Activated effector memory CD4-positive, alpha-beta T cell treated with anti-CD3 and anti-CD28 coated beads, Interleukin-2, amount 50 U/mL, for 16 hours (primary cell): ENCODE data around the gene FAM107B.
A peak's percentile ranks its signal among the peaks of the same experiment; 100 is the strongest.
"Not testable (repeated sequence)": the region's sequence is repeated elsewhere in the genome, so short reads cannot be mapped to it uniquely, and the experiment has no call there.

Experiments
- DNase-seq: peaks from one replicate; pipeline ENCODE4 v3.0.0-alpha.2; 2020

FAM107B gene

DNA sequence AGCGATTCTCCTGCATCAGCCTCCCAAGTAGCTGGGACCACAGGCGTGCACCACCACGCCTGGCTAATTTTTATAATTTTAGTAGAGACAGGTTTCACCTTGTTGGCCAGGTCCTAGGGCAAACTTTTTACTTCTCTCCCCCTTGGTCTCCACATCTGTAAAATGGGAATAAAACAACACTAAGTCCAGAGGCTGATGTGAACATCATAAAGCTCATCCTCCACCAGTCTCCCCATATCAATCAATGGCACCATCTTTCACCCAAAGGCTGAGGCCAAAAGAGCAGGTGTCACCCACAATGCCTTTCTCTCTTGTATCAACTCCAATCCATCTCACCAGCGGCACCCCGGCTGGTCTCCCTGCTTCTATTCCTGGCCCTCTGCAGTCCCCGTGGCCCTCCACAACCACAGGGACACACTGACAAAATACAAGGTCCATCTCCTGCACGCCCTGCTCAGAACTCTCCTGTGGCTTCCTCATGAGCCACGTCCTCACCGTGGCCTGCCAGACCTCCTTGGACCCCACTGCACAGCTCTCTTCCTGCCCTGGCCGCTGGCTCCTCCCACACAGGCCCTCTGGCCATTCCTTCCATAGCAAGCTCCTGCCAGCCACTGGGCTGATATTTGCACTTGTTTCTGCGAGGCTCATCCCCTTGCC is 179.0 kb downstream of the FAM107B start:
- no peak for DNase-seq

DNA sequence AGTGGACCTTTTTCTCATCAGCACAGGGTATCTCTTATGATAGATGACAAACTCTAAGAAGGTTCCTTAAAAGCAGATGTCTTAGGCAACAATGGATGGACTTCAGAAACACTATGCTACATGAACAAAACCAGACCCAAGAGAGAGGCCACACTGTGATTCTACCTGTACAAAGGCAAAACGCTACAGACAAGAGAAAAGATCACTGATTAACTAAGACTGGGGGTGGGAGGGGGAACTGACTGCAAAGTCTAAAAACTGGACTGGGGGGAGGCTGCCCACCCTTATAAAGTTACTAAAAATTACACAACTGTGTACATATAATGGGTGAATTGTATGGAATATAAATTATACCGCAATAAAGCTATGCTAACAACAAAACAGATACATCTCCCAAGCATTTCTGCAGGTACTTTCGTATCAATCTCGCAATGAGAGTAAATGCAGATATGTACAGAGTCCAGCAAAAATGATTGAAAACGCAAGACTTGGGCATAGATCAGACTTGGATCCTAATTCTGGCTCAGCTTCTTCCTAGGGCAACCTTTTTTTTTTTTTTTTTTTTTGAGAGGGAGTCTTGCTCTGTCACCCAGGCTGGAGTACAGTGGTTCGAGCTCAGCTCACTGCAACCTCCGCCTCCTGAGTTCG is 179.7 kb downstream of the FAM107B start:
- DNase-seq, result no peak

DNA sequence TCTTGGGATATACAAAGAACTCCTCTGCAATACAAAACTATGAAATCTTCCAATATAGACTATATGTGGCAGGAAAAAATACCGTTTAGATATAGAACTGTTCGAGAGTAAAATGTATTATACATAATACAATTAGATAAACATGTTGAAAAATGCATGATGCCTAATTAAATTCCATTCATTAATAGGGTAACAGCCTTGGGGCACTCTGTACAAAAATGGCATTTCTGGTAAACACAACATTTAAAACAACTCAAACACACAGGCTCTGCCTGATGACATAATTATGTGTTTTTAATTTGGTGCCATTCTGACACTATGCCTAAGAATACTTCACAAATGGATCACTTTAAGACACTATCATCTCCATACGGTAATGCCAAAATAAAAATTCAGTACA is 180.9 kb downstream of the FAM107B start:
- no peak for DNase-seq

DNA sequence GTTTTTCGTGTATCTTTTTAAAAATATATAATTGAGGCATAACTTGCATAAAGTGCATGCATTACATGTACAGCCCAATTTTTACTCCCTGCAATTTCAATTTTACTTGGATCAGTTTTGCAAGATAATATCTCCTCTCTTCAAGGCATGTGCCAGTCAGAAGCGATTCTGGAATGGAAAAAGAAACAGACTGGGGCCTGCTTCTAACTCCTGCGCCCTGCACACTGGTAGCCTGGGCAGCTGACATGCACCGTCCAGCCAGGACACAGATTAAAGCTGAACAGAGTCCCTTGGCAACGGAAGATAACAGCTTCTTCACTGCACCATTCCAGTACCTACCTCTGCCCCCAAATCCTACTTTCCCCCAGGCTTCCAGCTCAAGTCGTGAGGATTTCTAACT is 182.1 kb downstream of the FAM107B start:
- DNase-seq, result no peak

DNA sequence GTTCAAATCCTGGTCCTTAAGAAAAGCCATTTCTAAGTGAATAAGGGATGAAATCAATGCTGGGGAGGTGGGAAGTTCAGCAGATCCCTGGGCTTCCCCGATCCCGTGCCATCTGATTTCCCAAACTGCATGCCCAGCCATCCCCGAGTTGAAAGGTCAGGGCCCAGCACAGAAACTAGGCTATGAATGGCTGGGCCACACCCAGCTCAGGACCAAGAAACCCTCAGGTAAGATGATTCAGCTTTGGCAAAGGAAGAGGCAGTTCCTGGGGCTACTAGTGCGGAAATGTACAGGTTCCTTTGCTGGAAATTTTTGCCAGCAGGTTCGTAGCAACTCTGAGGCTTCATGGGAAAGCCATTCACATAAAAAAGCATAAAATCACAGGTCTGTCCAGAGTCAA is 182.7 kb downstream of the FAM107B start:
- no peak for DNase-seq

DNA sequence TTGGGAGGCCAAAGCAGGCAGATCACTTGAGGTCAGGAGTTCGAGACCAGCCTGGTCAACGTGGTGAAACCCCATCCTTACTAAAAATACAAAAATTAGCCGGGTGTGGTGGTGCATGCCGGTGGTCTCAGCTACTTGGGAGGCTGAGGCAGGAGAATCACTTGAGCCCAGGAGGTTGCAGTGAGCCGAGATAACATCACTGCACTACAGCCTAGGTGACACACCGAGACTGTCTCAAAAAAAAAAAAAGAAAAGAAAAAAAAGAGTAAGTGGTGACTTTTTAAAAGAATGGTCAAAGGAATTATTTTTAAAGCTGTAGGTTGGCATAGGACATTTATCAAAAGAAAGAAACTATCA is 185.8 kb downstream of the FAM107B start:
- DNase-seq, result not testable (repeated sequence)

DNA sequence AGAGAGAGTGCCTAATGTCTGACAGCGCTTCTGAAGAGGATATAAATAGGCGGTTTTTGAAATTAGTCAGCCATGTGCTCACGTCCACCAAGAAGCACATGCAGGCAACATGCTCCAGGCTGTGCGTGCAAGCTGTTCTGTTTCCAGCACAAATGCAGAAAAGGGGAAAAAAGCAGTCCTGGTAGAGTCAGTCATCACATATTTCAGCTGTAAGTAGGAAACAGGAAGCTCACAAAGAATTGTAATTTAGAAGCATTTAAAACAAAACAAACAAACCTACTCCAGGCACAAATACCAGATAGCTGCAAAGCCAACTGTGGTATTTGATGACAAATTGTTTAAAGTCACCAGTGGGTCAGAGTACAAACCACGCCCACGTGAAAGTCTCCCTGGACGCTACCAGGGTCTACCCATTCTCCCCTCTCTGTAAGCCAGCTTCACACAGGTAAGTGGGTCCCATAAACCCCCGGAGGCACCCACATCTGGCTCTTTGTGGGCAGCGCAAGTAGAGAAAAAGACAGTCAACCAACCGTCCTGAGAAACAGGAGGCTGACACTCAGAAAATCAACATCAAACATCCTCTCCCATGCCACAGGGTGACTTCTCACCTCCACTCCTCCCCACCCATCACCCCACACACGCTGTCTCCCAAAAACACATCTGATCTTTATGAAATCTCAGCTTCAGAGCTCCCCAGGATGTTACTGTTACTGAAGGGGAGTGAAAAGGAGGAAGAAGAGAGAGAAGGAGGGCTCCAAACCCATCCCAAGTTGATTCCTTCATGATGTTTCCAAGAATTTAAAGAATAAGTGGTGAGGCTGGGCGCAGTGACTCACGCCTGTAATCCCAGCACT is 186.4 kb downstream of the FAM107B start:
- DNase-seq, result peak; percentile 86

DNA sequence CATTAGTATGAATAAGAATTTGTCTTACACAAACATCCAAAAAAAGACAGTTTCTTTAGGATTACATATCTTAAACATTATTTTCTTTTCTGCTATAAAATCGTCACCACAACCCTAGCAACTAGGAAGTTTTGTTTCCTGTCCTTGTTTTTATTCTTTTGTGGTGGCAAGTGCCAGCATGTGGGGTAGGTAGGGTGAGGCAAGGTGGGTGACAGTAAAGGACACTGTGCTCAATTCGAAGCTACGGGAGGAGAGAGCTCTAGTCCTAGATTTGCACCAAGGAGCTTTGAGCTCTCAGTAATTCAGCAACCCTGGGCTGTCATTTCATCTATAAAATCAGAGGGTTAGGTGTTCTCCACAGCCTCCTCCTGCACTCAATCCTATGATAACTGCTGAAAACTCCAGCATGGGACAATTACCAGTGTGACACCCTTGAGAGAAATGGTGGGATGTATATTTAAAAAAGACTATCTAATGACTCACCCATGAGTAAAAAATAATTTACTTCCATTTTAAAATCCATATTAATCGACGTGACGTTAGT is 187.1 kb downstream of the FAM107B start:
- no peak for DNase-seq

DNA sequence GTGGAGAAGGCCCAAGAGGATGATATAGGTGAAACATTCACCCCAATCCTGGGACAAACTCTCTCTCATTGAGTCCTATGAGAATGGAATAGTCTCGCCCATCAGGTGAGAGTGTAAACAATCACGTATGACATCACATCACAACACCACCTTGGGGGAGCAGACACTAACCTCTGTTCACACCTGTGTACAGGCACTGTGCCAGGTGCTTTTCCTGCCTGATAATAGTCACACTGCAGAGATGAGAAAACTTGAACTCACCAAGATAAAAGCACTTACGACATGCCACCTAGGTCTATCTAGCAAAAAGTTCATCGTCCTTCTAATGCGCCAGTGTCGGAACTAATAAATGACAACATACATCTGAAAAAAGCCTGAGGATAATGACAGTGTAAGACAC is 187.8 kb downstream of the FAM107B start:
- DNase-seq, result peak; percentile 85

DNA sequence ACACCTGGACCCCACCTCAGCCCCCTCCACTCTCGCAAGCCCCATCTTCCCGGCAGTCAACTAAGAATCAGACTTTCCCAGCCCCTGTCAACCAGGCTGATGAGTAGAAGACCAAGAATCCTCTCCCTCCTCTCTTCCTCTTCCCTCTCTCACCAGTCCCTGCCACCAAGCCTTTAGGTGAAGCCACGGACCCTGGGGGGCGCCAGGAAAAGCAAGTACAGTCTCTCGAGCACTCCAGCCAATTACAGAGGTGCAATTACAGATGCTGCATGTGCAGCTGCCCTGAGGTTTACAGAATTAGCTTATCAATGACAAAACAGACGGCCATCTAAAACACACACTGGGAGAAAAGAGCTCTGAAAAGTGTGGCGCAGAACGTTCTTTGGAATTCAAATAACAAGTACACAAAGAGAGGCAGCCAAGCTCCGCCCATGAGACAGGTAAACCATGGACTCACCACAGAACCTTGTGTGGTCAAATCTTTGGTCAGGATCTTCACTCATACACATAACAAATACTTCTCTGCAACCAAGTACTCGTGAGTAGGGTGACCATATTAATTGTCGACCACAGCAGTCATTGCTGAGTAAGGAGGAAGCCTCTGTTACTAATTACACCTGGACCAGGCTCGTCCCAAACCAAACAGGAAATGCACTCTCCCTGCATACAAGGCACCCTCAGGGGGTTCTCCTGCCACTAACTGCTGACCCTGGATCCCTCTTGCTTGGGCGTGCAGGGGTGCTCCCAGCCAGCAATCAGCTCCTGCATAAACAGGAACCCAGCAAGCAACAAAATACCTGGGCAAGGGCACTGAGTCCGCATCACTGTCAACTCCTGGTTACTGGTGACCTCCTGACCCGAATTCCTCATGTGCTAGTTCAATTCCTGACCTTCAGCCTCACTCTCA is 189.2 kb downstream of the FAM107B start:
- DNase-seq, result no peak

DNA sequence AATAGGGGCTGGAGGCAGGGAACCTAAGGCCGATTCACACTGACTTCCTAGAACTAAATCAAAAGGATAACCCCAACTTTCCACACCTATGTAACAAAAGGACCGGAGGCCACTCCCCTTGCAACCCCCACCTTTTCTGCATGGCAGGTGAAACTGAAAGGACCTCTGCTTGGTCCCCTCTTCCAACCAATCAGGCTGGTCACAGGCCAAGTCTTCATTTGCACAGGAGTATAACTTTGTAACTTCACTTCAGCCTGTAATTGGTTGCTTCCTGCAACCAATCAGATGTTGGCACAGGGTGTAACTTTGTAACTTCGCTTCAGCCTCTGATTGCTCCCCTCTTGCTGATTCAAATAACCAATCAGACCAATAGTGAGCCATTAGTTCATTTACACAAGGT is 190.0 kb downstream of the FAM107B start:
- DNase-seq, result peak; percentile 78

DNA sequence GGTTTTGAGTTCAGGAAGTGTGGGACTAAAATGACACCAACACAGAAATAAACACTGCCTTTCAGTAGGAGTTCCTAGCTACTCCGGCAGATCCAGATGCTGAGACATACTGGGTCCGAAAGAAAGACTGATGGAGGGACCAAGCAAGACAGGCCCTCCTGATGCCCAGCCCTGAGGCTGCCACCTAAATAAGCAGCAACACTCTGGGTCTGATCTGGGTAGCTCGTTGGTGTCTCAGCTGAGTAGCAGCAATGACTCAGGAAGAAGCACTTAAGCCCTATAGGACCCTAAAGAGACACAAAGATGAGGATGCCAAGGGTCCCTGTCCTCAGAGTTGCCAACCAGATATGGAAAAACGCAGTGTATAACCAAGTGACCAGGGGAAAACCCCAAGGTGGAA is 190.7 kb downstream of the FAM107B start:
- no peak for DNase-seq

DNA sequence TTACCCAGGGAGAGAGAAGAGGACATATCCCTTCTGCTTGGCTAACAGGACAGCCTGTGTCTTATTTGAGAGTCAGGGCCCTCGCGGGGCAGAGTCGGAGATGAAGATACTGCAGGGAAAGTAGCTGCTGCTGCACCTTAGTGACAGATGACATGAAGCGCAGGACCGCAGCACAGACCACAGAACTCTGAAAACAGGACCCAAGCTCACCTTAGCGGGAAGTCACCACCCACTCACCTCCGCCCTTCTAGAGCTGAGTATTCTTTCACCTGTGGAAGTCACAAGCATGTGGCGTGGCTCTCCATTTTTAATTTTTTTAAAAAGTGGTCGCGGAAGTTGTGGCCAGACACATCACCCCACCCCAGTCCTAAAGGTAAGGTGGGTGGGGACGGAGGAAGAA is 191.4 kb downstream of the FAM107B start:
- DNase-seq, result peak; percentile 93

DNA sequence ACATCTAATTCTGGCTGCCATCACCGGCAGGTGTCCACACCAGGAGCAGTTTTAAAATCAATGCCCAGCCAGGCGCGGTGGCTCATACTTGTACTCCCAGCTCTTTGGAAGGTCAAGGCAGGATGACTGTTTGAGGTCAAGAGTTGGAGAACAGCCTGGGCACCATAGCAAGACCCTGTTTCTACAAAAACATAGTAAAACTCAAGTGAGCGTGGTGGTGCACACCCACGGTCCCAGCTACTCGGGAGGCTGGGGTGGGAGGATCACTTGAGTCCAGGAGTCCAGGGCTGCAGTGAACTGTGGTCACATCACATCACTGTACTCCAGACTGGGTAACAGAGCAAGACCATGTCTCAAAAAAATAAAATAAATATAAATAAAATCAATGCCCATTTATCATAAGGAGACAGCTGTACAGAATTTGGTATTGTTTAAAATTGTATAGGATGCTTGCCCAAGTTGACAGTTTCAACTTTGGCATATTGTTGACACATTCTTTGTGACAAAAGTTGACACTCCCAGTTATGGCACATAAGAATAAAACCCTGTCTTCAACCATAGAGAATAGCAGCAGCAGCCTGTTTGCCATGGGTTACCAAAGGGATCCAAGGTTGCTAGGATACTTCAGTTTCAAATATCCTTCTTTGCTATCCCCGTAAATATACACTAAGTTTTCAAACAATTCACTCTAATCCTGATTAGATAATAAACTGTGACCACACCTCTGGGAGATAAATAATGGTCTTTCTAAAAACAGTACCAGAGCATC is 193.0 kb downstream of the FAM107B start:
- no peak for DNase-seq

DNA sequence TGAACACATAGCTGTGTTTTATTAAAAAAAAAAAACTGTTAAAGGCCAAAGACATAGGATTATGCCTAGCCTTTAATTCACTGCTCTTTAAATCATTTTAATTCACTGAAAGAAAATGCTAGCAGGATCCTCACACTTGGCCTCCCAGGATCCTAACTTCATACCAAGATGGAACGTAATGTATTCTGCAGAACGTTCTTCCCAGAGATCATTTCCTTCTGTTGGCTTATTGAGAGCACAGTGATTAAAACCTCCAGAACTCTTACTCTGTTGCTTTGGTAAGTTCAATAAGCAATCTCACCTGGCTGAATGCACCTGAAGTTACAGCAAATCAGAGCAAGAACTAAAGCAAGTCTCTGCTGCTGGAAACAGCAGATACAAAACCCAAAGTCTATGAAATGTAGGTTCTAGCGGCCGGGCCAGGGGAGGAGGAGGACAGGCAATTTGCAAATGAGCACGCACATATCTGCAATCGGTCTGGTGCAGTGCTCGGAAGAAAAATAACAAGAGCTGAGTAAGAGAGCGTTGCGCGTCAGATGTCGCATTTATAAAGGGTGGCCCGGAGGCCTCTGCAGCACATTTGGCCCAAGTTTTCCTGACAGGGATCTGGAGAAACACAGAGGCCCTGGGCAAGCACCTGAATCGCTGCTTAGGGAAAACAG is 193.9 kb downstream of the FAM107B start:
- DNase-seq, result no peak

DNA sequence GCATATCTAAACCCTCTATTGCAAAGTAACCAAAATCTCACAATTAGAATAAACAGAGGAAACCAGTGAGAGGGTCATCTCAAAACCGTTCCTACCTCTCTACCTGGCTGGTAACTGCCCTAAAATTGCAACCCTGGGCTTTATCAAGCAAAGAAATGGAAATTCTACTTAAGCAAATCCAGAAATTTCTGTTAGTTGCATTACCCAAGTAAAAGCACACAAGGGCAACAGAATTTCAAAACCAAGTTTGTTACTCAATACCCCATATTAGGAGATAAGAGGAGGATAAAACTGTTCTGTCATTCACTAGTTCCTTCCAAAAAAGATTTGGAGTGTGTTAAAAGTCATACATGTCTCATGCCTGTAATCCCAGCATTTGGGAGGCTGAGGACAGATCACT is 195.3 kb downstream of the FAM107B start:
- DNase-seq, result no peak

DNA sequence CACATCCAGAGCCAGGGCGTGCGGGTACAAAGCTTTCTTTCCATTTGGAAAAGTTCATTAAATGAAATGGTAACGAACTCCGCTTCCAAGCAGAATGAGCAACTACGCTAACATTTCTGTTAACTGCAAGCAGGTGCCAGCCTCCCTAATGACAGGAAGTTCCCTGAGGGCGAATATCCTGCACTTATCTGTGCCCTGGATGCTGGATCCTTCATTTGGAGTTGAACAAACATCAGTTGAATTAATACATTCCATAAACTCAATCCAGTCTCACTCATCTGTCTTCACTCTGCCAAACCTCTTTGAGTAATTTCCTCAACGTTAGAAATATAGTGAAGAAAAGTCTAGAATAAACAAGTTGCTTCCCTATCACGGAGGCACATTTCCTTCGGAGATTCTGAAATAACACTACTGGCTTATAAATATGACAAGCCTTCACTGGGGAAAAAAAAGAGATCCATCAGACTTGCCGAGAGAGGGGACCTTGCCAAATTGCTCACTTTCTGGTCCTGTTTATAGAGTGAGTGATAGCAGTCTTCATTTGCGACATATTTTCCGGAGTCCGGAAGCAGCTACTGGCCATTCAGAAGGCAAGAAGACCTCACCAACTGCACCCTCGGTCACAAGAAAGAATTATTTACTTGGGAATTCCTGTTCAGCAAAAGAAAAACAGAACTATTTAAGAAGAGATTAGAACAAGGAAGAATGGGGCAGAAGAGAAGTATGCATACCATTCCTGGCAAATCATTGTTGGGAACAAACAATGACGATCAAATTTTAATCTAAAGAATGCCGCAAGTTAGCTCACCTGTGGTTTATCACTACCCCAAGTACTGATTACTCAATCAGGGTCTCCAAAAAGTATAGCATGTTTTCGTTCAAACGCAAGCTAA is 196.4 kb downstream of the FAM107B start:
- no peak for DNase-seq

DNA sequence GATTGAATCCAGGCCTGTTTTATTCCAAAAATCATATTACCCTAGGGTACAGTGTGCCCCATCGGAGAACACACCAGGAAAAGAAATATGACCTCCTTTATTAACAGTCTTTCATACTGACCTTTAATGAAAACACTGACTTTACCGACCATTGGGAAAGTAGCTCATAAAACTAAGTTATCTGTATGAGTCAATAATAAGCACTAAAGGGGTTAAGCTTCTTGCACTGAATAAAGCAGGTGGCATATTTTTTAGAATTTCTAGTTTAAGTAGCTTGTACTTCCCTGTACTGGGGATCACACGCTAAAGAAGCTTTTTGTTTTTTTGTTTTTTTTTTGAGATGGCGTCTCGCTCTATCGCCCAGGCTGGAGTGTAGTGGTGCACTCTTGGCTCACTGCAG is 199.8 kb downstream of the FAM107B start:
- no peak for DNase-seq

DNA sequence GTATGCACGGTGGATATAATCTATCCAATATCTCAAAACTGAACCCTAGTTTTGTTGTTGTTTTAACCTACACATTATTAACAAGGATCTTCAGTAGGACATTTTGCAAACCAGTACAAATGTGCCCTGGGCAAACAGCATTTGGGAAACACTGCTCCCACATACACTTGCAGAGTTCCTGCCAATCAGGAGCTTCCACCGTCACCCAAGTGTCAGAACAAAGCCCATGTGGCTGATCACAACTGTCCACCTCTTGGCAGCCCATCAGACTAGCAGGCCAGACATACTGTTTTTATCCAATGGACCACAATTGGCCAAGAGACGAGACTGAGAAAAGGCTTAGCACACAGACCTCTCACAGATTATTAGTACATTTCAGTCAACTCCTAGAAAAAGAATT is 200.4 kb downstream of the FAM107B start:
- DNase-seq, result no peak

DNA sequence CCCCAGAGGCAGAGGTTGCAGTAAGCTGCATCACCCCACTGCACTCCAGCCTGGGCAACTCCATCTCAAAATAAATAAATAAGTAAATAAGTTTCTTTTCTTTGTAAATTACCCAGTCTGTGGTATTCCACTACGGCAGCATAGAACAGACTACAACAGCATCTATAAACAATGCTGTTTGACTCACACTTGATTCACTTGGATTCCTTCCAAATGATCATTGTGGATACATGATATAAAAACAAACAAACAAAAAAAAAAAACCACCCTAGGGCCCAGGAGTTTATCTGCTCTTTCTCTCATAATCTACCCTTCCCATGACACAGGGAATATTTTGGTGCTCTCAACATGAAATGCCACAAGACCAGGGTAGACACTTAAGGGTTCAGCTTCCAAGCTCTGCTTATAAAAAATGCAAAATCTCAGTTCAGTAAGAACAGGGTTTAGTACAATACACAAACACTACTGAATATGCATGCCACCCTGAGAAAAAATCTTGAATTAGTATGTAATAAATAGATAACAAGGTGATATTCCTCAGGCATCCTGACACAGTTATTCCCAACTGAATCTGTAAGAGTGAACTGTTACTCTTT is 200.9 kb downstream of the FAM107B start:
- DNase-seq, result no peak
